Measurements from ENCODE around the gene HNRNPR.
"Not testable (repeated sequence)": the region's sequence is repeated elsewhere in the genome, so short reads cannot be mapped to it uniquely, and the experiment has no call there.

HNRNPR gene

DNA sequence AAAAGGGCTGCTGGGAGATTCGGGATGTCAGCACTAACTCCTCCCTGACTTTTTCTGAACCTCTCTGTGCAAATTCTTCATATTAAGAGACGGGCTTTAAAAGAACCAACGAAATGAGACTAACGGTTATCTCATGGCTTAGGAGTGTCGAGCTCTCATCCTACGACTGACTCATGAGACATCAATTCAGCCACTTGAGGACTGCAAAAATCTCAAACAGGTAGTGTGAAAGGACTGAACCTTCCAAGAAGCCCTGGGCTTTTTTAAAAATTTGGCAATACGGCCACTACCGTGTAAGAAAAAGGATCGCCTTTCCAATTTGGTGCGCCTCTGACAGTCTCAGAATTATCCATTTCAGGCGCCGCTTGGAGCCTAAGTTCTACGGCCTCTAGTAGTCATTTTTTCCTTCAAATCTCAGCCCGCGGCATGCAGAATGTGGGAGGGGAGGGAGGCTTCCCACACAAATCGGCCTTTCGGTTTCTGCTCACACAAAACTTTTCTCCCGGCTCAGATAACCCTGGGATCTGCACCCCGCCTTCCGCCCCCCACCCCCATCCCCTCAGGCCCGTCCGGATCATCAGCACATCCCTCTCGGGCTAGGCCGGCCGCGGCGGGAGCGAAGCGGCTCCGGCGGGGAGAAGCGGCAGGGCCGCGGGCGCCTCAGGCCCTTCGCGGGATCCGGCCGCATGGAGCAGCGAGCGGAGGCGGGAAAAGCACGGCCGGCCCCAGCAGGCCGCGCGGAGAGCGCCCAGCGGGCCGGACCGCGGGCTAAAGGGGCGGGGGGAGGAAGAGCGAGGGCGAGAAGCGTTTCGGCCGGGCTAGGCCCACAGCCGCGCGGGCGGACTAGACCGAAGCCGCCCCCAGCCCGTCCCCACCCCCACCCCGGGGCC is 618 bp downstream of the HNRNPR start:
- peak in 19 of 42 donors; percentile 5 to 54 (median 19) for DNase-seq
- intact Hi-C loops (cut with DNase I) = loop anchor here (1.0 kb wide), 1 partner anchor 25 kb away; no protein-coding TSS in a partner anchor

DNA sequence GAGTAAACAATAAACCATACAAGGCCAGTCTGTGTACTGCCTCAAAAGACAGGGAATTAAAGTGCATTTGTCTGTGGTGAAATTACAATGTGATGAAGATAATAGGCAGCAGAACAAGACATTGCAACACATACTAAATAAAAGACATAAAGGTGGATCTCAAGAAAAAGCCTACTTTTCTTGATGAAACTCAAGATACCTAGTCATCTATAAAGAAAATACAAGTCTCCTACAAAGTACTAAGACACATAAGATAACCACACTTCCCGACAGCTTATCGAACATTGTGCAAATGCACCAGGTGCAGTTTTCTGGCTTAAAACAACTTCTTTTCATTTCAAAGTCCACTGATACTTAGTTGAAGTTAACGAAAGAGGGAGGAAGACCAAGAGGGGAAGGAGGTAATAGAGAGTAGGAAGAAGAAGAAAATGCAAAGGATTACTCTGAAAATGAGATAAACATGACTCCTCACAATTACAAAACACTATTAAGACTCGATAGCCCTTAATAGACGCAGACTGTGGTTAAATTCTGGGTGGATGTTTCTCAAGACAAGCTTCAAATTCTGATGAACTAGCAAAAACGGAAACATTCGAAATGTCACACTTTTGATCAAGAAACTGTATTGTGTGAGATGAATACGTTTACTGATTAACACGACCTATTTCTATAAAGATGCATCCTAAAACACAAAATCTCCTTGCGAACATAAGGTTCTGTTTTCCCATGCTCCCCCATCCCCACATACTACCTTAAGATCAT is 2.0 kb downstream of the HNRNPR start:
- intact Hi-C loops (cut with DNase I) = no loop called here

DNA sequence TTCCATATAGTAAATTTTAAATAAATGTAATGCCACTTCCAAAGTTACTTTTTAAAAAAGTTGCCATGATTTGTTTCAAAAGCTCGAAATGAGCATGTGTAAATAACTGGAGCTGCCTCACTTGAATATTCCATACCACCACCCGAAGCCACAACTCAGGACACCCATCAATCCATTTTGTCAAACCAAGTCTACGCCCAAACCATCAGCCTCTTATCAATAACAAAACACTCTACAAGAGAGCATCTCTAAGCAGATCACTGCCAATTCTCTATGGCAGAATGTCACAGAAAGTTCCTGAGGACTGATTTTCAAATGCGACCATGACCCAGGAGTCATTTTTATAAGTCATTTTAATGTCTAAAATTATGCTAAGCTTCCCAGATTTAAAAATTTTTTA is 4.5 kb downstream of the HNRNPR start:
- DNase-seq = no peak
- intact Hi-C loops (cut with DNase I) = no loop called here

More for the DNA sequence above, 2.0 kb downstream of the HNRNPR start:
- no peak for DNase-seq

DNA sequence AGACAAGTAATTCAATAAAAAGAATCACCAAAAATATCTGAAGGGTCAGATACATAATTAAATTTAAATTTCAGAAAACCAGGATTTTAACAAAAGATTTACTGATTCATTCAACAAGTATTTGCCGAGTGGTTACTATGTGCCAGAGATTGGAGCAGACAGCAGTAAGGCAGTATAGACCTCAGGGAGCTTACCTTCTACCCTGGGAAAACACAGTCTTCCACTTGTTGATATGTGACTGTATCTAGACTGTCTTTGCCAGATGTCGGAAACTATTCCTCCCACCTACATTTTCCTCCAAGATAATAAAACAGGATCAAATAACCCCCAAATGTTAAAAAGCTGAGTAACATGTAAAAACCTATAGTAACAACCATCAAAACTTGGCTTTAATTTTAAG is 6.2 kb downstream of the HNRNPR start:
- intact Hi-C loops (cut with DNase I) = no loop called here
- no peak for DNase-seq

DNA sequence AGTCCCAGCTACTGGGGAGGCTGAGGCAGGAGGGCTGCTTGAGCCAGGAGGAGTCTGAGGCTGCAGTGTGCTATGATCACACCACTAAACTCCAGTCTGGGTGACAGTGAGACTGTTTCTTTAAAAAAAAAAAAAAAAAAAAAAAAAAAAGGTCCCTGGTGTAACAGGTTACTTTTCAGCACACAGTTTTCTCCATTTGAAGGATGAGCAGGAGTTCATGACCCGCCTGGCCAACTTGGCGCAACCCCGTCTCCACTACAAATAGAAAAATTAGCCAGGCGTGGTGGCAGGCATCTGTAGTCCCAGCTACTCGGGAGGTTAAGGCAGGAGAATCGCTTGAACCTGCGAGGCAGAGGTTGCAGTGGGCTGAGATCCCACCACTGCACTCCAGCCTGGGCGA is 12.4 kb downstream of the HNRNPR start:
- no peak for DNase-seq

DNA sequence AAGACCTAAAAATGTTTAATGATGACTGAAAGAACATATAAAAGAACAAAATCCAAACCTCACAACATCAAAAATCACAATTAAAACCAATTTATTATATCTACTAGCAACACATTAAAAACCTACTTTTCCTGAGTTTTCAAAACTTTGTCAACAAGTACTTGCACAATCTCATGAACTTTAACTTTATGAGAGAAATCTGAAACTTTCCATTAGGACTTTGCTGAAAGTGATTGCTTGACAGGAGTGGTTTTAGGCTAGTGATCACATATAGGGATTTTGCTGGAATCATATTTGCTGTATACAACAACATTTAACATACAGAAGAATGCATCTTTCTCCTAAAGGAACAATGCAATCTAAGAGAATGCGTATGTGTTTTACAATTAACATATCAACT is 13.2 kb downstream of the HNRNPR start:
- intact Hi-C loops (cut with DNase I) = no loop called here
- DNase-seq = no peak

More for the DNA sequence above, 12.4 kb downstream of the HNRNPR start:
- intact Hi-C loops (cut with DNase I) = no loop called here

DNA sequence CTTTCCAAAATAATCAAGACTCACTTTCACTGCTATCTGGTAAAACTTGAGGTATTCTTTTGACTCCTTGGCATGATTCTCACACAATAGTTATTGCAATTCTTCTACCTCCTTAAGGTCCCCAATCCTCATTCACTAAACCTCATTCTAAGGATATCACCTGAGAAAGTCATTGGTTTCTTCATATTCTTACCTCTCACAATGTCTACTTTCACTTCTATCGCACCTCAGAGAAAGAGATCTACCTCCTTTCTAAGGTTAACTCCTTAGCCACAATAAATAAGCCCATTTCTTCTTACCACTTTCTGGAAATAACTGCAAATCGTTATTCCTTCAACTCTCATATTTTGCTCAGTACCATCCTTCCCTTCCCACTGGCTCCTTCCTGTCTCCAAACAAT is 18.7 kb downstream of the HNRNPR start:
- DNase-seq = no peak
- intact Hi-C loops (cut with DNase I) = no loop called here

DNA sequence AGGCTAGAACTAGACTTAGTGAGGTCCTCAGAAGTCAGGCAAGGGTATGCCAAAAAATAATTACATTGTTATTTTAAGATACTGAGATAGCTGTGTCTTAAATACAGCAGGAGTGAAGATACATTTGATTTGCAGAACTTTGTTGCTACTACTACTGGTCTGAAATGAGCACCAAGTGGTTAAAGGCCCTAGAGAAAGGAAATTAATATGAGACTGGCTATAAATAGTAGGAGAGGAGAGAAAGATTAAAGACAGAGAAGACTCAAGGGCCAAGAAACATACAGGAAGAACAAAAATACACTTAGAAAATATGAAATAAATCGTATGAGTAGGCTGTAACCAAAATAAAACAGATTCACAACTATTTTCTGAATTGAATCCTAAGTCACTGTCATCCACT is 21.3 kb downstream of the HNRNPR start:
- DNase-seq = no peak
- intact Hi-C loops (cut with DNase I) = no loop called here

DNA sequence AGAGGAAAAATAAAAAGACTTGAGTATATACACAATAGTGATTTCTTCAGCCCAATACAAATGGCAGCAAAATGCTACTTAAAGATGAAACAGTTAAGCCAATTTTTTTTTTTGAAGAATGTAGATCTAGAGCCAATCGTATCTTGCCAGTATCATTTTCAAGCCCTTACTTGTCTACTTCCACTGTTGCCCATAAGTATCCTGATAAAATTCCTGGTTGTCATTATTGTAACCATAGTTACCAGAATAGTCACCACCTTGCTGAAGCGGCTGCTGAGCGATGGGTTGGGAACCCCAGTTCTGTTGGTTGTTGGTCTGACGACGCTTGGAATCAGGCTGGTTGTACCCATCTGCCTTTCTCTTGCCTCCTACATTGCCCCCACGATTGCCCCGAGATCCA is 33.8 kb downstream of the HNRNPR start:
- DNase-seq; intact Hi-C loops (cut with DNase I): not testable (repeated sequence)

DNA sequence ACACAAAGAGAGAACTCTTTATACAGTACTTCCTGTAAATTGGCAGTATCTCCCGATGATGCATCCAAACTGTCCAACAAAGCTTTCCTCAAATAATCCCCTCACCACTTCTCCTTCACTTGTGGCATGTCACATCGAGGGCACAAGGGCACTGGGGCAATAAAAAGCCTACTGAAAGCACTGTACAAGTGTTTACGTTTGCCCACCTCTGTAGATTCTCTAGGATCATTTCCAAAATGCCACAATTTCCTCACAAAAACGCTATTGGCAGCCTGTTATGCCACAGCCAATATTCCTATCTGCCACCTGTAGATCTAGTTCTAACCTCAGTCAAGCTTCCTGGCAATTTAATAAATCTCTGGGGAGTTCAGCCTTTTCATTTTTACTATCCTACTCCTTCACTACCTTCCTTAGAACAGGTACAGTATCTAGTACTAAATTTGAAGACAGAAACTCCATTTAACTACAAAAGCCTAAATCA is 39.9 kb downstream of the HNRNPR start:
- DNase-seq = no peak
- intact Hi-C loops (cut with DNase I) = no loop called here

DNA sequence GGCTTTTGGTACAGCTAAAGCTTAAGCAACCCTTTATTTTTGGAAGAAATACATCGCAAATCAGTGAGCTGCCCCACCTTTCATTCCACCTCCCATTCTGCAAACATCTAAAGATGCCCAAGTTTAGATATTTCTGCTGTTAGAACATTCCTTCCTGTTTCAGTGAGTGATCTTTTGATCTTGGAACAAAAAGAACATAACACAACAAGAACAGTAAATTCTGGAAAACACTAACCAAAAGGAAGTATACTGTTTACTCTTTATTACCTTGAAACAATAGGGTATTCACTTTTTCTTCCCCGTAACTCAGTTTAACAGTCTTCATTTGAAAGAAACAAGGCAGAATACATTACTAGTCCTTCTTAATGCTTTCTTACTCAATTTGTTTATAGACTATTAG is 40.6 kb downstream of the HNRNPR start:
- intact Hi-C loops (cut with DNase I) = no loop called here
- DNase-seq = no peak

DNA sequence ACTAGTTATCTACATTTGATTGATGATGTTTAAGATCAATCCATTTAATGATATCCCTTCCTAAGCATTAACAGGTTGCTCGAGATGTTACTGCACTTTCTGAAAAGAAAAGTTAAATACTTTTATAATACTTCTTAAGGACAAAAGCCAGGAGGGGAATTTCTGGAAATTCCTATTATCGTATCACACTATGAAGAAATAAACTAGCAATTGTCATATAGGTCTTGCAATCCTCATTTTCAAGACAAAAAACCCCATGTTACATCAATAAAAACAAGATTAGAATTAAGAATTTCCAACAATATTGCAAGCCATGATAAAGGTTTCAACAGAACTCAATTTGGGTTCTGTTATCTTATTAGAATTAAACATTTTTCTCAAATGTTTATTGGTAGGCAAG is 47.2 kb downstream of the HNRNPR start:
- intact Hi-C loops (cut with DNase I) = no loop called here
- no peak for DNase-seq

DNA sequence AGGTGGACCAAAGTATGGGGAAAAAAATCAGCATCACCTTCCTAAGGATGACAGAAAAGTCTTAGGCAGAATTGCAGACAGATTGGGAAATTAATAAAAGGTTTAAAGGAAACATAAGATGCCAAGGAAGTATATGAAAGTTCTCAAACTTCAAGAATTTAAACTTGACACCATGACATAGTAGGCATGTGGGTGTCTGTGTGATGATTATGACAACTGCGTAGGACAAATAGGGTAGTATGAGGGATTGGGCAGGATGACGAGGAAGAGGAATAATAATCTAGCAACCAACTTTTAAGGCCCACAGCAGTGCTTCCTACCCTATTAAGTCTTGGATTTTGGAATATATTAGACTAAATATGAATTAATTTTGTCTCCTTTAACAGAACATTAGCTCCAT is 52.4 kb downstream of the HNRNPR start:
- intact Hi-C loops (cut with DNase I) = no loop called here
- peak in 7 of 42 donors; percentile 28 to 63 (median 39) for DNase-seq

DNA sequence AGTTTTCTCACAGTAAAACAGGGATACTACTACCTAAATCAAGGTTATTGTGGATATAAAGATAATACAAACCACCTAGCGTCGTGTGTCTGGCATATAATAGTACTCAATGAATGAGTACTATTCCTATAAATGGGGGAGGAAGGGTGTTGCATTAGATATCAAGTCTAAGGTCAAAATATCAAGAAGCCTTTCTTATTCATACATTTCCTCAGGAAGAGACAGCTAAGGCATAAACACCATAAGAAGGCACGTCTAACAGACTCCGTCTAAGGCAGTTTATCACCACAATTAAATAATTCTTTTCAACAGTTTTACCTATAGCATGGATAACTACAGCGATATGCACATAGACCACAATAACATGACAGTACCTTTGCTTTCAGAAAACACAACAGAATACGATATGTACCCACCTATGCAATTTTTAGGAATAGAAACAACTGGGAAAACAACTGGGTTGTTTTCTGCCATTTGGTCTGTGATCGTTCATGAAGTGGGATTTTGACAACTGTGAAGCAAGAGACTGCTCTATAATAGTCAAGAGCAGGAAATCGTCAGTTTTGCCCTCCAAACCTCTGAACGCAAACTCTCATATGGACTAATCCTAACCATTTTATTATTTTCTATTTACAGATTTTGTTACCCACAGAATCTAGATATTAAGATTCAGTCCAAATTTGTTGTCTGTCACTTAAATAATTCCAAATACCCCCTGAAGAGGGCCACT is 53.1 kb downstream of the HNRNPR start:
- no peak for DNase-seq
- intact Hi-C loops (cut with DNase I) = no loop called here

DNA sequence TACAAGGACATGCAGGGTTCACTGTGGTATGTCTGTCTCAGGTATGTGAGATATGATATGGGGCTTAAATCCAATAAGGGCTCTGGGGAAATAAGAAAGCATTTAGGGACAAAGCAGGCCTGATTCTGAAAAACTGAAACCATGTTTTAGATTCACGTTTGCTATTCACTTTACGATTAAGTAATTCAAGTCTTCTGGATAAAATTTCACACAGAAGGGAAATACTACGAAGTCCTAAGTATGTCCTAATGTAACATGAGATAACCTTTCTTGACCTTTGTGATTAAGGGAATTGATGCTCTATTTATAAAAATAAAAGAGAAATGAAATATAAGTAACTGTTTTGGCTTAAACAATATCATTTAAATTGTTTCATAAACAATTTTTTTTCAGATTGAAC is 55.4 kb downstream of the HNRNPR start:
- no peak for DNase-seq
- intact Hi-C loops (cut with DNase I) = no loop called here

DNA sequence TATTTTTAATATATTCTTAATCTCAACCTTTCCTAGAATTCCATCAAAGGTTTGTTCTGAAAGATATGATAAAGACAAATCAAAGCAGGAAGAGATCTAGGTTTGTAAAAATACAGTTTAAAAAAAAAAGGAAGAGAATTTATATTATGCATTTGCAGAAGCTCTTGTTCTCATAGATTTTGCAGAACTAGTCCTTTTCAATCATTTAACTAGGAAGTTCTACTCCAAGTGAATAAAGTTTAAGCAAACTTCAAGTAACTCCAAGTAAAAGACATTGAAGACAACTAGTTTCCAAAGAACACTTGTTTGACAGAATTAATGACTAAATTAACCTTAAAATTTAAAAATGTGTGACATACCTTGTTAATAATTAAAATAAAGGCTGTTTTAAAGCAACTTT is 55.9 kb downstream of the HNRNPR start:
- intact Hi-C loops (cut with DNase I) = no loop called here
- no peak for DNase-seq

DNA sequence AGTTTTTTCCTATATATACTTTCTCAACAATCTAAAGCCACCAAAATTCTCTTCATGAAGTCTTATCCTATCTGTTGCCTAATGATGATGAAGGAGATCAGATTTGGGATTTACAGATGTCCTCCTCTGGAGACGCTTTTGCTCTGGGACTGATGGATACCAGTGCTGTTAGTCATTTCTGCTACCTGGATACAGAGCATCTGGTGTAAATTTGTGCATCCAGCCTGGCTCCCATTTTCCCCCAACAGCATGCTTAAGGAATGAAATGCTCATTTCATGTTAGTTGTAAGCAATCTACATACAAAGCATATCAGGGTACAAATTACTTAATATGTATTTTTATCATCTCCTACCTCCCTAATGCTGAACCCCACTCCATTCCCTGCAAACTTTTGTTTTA is 57.7 kb downstream of the HNRNPR start:
- DNase-seq = no peak
- intact Hi-C loops (cut with DNase I) = no loop called here

DNA sequence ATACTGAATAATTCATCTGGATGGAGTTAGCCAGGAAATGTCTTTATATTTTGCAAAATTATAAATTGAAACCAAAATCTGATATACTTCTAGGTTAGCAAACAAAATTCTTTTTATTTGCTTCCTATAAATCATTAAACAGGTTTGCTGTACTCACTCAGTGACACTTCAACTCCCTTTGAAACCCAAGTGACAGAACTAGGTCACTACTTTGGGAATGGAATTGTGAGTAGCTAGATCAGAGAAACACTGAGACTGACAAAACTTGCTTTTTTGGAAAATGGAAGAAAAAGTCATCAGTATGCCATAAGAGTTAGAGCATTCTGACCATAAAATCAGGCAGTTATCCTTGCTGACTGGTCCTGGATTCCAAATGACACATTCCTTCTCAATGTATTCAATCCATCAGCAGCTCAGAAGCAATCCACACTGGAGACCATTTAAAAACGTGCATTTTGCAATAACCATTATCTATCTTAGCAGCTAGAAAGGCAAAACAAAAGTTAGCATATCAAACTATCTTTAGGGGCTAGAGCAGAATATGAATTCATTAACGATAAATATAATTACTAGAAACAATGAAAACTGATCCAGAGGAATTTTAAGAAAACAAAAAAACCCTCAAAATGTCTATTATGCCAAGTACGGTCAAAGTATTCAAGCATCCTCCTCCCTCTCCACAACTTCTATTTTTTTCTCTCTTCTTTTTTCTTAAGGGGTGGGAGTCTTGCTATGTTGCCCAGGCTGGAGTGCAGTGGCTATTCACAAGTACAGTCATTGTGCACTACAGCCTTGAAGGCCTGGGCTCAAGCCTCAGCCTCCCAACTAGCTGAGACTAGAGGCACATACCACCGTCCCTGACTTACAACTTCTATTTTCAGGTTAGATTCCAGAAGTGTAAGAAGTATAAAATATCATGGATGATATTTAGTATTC is 60.1 kb downstream of the HNRNPR start:
- peak in 1 of 42 donors; percentile 11 for DNase-seq
- intact Hi-C loops (cut with DNase I) = no loop called here

DNA sequence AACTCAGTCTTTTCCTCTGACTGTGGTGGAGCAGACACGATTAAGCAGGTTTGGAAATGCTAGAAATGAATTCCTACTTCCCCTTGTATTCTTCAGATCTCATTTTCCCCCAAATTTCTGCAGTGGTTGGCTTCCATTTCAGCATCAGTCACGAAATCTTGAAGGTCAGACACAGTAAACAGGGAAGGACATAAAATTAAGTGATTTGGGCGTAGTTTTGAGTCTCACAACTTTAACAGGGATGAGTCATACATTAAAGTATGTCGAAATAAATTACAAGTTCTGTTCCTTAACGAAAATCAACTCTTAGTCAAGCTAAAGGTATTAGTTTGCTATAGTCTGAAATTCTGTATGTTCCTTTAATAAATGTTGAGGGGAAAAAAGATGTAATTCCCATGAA is 61.1 kb downstream of the HNRNPR start:
- DNase-seq = no peak
- intact Hi-C loops (cut with DNase I) = no loop called here
